HL-60 (cell line): ENCODE data around the gene HNRNPF.
A peak's percentile ranks its signal among the peaks of the same experiment; 100 is the strongest.

Source experiments
- DNase-seq, 2 experiments: peaks; one replicate each; pipeline ENCODE4 v3.0.0-alpha.2; 2010 to 2020; ENCODE audit warnings: low read depth in 1 of 2, low spot score in 1 of 2
- H3K27ac ChIP-seq: fragments of 250-450 bp; sonication (Bioruptor Pico); replicated peaks from 2 replicates; pipeline ENCODE4 v1.5.1; 2020; ENCODE audit warnings: mild to moderate bottlenecking, moderate library complexity
- H3K27me3 ChIP-seq: fragments of 250-450 bp; sonication (Bioruptor Pico); 2 replicates; pipeline ENCODE4 v1.5.1; 2021; ENCODE audit warnings: mild to moderate bottlenecking, moderate library complexity; ENCODE audit not compliant: insufficient read depth, poor library complexity, severe bottlenecking
- H3K4me3 ChIP-seq: replicated peaks from 2 replicates; pipeline ENCODE4 v1.5.1; 2011; ENCODE audit warnings: mild to moderate bottlenecking, control low read depth, low read length; ENCODE audit not compliant: insufficient read depth
- CTCF ChIP-seq: IDR thresholded peaks from one replicate; pipeline ENCODE4 v1.5.1; 2011; ENCODE audit warnings: low read length, control low read depth, inconsistent platforms; ENCODE audit not compliant: insufficient read depth
- GABPA ChIP-seq: IDR thresholded peaks from 2 replicates; pipeline ENCODE4 v1.6.1; 2012; ENCODE audit warnings: low read depth
- POLR2AphosphoS5 ChIP-seq: IDR thresholded peaks from 2 replicates; pipeline ENCODE4 v1.6.1; 2012; ENCODE audit warnings: low read depth
- REST ChIP-seq: IDR thresholded peaks from 2 replicates; pipeline ENCODE4 v1.6.1; 2012; ENCODE audit warnings: low read depth; ENCODE audit not compliant: insufficient replicate concordance
- SPI1 ChIP-seq: IDR thresholded peaks from 2 replicates; pipeline ENCODE4 v1.6.1; 2012; ENCODE audit warnings: low read depth, mild to moderate bottlenecking, borderline replicate concordance

HNRNPF gene

DNA sequence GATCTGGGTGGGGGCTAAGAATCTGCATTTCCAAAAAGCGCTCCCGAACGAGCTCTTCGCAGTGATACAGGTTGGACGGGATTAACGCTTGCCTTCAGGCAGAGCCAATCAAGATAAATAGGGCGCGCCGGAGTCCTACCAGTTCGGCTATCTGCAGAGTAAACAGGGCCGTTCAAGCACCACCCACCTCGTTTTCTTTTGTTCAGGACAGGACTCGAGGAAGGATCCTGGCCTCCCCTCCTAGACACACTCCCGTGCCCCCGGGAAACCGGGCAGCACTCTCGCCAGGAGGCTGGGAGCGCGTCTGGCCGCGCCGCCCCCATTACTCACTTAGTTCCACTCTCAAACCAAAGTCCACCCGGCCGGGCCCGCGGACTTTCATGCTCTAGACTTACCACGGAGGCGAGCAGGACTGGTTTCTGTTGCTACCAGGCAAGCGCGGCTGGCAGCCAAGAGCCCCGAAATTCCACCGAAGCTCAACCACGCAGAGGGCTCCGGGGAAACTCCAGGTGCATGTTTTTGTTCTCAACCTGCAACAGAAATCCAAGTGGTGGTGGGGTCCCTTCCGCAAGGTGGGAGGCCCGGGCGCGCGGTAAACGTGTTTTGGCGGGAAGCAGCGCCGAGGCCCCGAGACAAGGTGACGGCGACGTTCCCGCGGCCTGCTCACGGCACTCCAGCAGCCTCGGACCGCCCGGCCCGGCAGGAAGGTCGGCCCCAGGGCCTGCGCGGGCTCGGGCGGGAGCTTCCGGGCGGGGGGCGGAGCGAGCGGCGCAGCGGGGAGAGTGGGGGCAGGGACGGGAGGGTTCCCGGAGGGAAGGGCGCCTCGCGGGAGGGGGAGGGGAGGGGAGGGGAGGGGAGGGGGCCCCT, 12.7 kb downstream of the HNRNPF start:
- peak overlapping the region; percentile 96 for H3K27ac ChIP-seq
- peak; percentile 71 to 73 for DNase-seq
- TF ChIP-seq SPI1 (no peak), POLR2AphosphoS5 (peak; percentile 66; the same call in 1 of the 2 replicates), CTCF (no peak), GABPA (peak; percentile 53), REST (no peak)
- no peaks in the 10 kb centered on the region for H3K27me3 ChIP-seq
- peak overlapping the region; percentile 66 for H3K4me3 ChIP-seq

GRCh38 chr10:43395571-43396060, 13.4 kb downstream of the HNRNPF start:
- TF ChIP-seq SPI1 (no peak), REST (no peak), CTCF (no peak), POLR2AphosphoS5 (no peak), GABPA (no peak)
- no peaks in the 10 kb centered on the region for H3K27me3 ChIP-seq
- H3K27ac ChIP-seq: peak overlapping the region; percentile 96
- peak overlapping the region; percentile 66 for H3K4me3 ChIP-seq
- DNase-seq: peak; percentile 49 to 51

GRCh38 chr10:43394868-43395267, 14.1 kb downstream of the HNRNPF start:
- Histone ChIP-seq H3K4me3 (peak overlapping the region; percentile 66), H3K27ac (peak overlapping the region; percentile 96), H3K27me3 (no peaks in the 10 kb centered on the region)
- TF ChIP-seq GABPA (no peak), SPI1 (no peak), REST (no peak), CTCF (no peak), POLR2AphosphoS5 (no peak)
- no peak for DNase-seq
